B cell (primary cell): ENCODE data around the gene ADRA1B. TPM values are rescaled to one million over a fixed set of nuclear protein-coding genes. Genes with fewer than 3 reads are reported as not detected.

Experiments
- ATAC-seq: fragments of 200-7000 bp; cut with Tn5 transposase; one replicate; pipeline ENCODE4 v1.10.0; 2021; ENCODE audit warnings: low read depth, mild to moderate bottlenecking, moderate number of reproducible peaks, moderate library complexity
- CTCF ChIA-PET: fragments of 350-600 bp; sonication (Branson Sonifier 250); formaldehyde crosslinking; loops from one replicate; lab custom pipeline; 2021; ENCODE audit warnings: antibody characterized with exemption, inconsistent platforms; lab: Charles Lee
- POLR2A ChIA-PET: fragments of 350-600 bp; sonication (Branson Sonifier 250); formaldehyde crosslinking; loops from one replicate; lab custom pipeline; 2021; ENCODE audit warnings: antibody characterized with exemption; lab: Charles Lee
- DNase-seq: peaks from one replicate; pipeline ENCODE4 v3.0.0; 2013
- H2AFZ ChIP-seq: 2 replicates; pipeline ENCODE4 v1.6.1; 2012; ENCODE audit warnings: mild to moderate bottlenecking, low read depth, low read length; ENCODE audit not compliant: insufficient read depth, poor library complexity, severe bottlenecking
- H3K27ac ChIP-seq, 2 donors: 1 replicate in 1 of 2; 2 replicates in 1 of 2; pipeline ENCODE4 v1.5.1; 2012 to 2013; ENCODE audit warnings: low read length in 2 of 2, mild to moderate bottlenecking in 2 of 2, moderate library complexity in 1 of 2
- H3K27me3 ChIP-seq, 4 experiments: fragments of 200-600 bp in 1 of 4; sonication (generic) in 1 of 4; replicated peaks in 1 of 4; 1 replicate in 2 of 4; 2 replicates in 2 of 4; pipeline versions ENCODE4 v1.6.1 to v1.7.0; 2013 to 2016; ENCODE audit warnings: low read length in 3 of 4, mild to moderate bottlenecking in 2 of 4, mixed read lengths in 1 of 4, moderate library complexity in 1 of 4; ENCODE audit not compliant: insufficient read depth in 4 of 4, control insufficient read depth in 3 of 4; ENCODE audit errors: control extremely low read depth in 1 of 4
- H3K36me3 ChIP-seq, 2 experiments: replicated peaks in 1 of 2; 1 replicate in 1 of 2; 2 replicates in 1 of 2; pipeline versions ENCODE4 v1.6.1 to v1.7.1; 2013; ENCODE audit warnings: low read length in 1 of 2; ENCODE audit not compliant: insufficient read depth in 2 of 2, control insufficient read depth in 1 of 2; ENCODE audit errors: control extremely low read depth in 1 of 2, extremely low read depth in 1 of 2
- H3K4me1 ChIP-seq, 2 donors: fragments of 200-600 bp in 1 of 2; sonication (generic) in 1 of 2; 1 replicate in 1 of 2; 2 replicates in 1 of 2; pipeline versions ENCODE4 v1.5.1 to v1.6.1; 2013 to 2017; ENCODE audit warnings: low read length in 2 of 2; ENCODE audit not compliant: control insufficient read depth in 2 of 2, insufficient read depth in 2 of 2
- H3K4me2 ChIP-seq: replicated peaks from 2 replicates; pipeline ENCODE3; 2012; ENCODE audit warnings: mild to moderate bottlenecking, low read depth, low read length; ENCODE audit not compliant: poor library complexity, severe bottlenecking
- H3K4me3 ChIP-seq, 5 experiments: fragments of 200-600 bp in 1 of 5; sonication (generic) in 1 of 5; 1 replicate in 3 of 5; 2 replicates in 2 of 5; pipeline versions ENCODE4 v1.5.1 to v1.7.0; 2011 to 2016; ENCODE audit warnings: low read length in 4 of 5, mild to moderate bottlenecking in 4 of 5, low read depth in 2 of 5, control low read depth in 1 of 5, moderate library complexity in 1 of 5; ENCODE audit not compliant: insufficient read depth in 1 of 5; ENCODE audit errors: control extremely low read depth in 1 of 5, extremely low read depth in 1 of 5
- H3K79me2 ChIP-seq: fragments of 200-600 bp; sonication (generic); one replicate; pipeline ENCODE4 v1.6.0; 2016; ENCODE audit warnings: low read length; ENCODE audit not compliant: control insufficient read depth, insufficient read depth
- H3K9ac ChIP-seq: fragments of 200-600 bp; sonication (generic); 2 replicates; pipeline ENCODE4 v1.6.1; 2017; ENCODE audit warnings: mild to moderate bottlenecking, low read length, moderate library complexity
- H3K9me3 ChIP-seq, 3 donors: one replicate each; pipeline versions ENCODE4 v1.6.1 to v1.7.1; 2013; ENCODE audit warnings: low read length in 2 of 3; ENCODE audit not compliant: control insufficient read depth in 2 of 3, insufficient read depth in 1 of 3; ENCODE audit errors: control extremely low read depth in 1 of 3
- H4K20me1 ChIP-seq: 2 replicates; pipeline ENCODE4 v1.6.0; 2012; ENCODE audit warnings: mild to moderate bottlenecking, low read length; ENCODE audit not compliant: insufficient read depth, control insufficient read depth, poor library complexity, severe bottlenecking
- H3K27ac Mint-ChIP-seq: one replicate; pipeline ENCODE4 v1.8.0; 2021; ENCODE audit warnings: mixed read lengths
- H3K27me3 Mint-ChIP-seq: one replicate; pipeline ENCODE4 v1.8.0; 2021; ENCODE audit warnings: mixed read lengths
- H3K4me1 Mint-ChIP-seq: one replicate; pipeline ENCODE4 v1.8.0; 2021; ENCODE audit warnings: mixed read lengths
- H3K4me3 Mint-ChIP-seq: one replicate; pipeline ENCODE4 v1.8.0; 2021; ENCODE audit warnings: mixed read lengths
- H3K9me3 Mint-ChIP-seq: one replicate; pipeline ENCODE4 v1.8.0; 2022; ENCODE audit warnings: mixed read lengths; ENCODE audit not compliant: insufficient read depth
- EZH2 ChIP-seq: IDR thresholded peaks from 2 replicates; pipeline ENCODE4 v1.6.1; 2012; ENCODE audit warnings: borderline replicate concordance, low read depth, mild to moderate bottlenecking, moderate library complexity, low read length; ENCODE audit not compliant: insufficient read depth, poor library complexity, severe bottlenecking
- WGBS: methylation state at CpG from one replicate; pipeline ENCODE4 v1.1.5; 2013; ENCODE audit warnings: missing lambda C conversion rate; ENCODE audit not compliant: insufficient coverage; 5-methylcytosine and 5-hydroxymethylcytosine counted together
- intact Hi-C: fragments of 100-400 bp; cut with micrococcal nuclease; formaldehyde crosslinking; loops from one replicate; pipeline ENCODE4 v1.10.0; 2022
- polyA plus RNA-seq: library from polyadenylated mRNA; depleted of rRNA; stranded (reverse); fragments of >200 nt; gene quantifications from 2 replicates; pipeline ENCODE4 v1.2.3, GENCODE V29; 2012
- total RNA-seq, 2 donors: library from RNA; stranded (reverse); fragments of 120-200 nt in 1 of 2; gene quantifications; 1 replicate in 1 of 2; 2 replicates in 1 of 2; pipeline versions ENCODE4 v1.2.3 to v1.2.4, GENCODE V29; 2013 to 2022
- TF ChIP-seq, protein P1 (sequence below): fragments of 200-600 bp; IDR thresholded peaks from one replicate; pipeline ENCODE4 v1.8.0; 2022; ENCODE audit warnings: antibody characterized with exemption, mild to moderate bottlenecking

ADRA1B gene
- total and polyA plus RNA-seq, 2 donors (not counting 1 experiment from before 2014, with no cell fraction given), result 0.04 TPM; not detected in 1

- Histone ChIP-seq H3K4me3 (no peak overlapping the region), H3K27ac (no peak overlapping the region), H3K9ac (no peak overlapping the region), H4K20me1 (no peaks in the 10 kb centered on the region), H3K27me3 (peaks cover 0 to 4% (median 0%) of the 10 kb centered on the region in 4 experiments), H3K9me3 (no peaks in the 10 kb centered on the region), H3K4me1 (no peaks in the 10 kb centered on the region), H3K36me3 (no peaks in the 10 kb centered on the region), H3K79me2 (no peaks in the 10 kb centered on the region), H2AFZ (no peak overlapping the region), H3K4me2 (no peak overlapping the region)
- TF ChIP-seq EZH2, result no peak
- TF ChIP-seq, protein P1, sequence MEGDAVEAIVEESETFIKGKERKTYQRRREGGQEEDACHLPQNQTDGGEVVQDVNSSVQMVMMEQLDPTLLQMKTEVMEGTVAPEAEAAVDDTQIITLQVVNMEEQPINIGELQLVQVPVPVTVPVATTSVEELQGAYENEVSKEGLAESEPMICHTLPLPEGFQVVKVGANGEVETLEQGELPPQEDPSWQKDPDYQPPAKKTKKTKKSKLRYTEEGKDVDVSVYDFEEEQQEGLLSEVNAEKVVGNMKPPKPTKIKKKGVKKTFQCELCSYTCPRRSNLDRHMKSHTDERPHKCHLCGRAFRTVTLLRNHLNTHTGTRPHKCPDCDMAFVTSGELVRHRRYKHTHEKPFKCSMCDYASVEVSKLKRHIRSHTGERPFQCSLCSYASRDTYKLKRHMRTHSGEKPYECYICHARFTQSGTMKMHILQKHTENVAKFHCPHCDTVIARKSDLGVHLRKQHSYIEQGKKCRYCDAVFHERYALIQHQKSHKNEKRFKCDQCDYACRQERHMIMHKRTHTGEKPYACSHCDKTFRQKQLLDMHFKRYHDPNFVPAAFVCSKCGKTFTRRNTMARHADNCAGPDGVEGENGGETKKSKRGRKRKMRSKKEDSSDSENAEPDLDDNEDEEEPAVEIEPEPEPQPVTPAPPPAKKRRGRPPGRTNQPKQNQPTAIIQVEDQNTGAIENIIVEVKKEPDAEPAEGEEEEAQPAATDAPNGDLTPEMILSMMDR, result no peak
- intact Hi-C loops, result no loop called here
- H3K4me1 Mint-ChIP-seq, result no peaks in the 10 kb centered on the region
- POLR2A ChIA-PET, result no interaction called here
- H3K4me3 Mint-ChIP-seq, result no peak overlapping the region
- DNase-seq, result no peak
- H3K9me3 Mint-ChIP-seq, result no peaks in the 10 kb centered on the region
- no peak for ATAC-seq
- no peak overlapping the region for H3K27ac Mint-ChIP-seq
- WGBS, result 95% methylated on average over 10 of the region's 10 CpGs
- H3K27me3 Mint-ChIP-seq, result peaks cover 26% of the 10 kb centered on the region
- CTCF ChIA-PET, result no interaction called here
Observed at GRCh38 chr5:159937580-159937979, 21.3 kb downstream of the ADRA1B start.

GRCh38 chr5:159943326-159943725, 27.0 kb downstream of the ADRA1B start:
- Histone ChIP-seq H2AFZ (no peak overlapping the region), H3K4me1 (no peaks in the 10 kb centered on the region), H3K9ac (no peak overlapping the region), H3K36me3 (no peaks in the 10 kb centered on the region), H3K27ac (no peak overlapping the region), H3K27me3 (peaks cover 0 to 9% (median 0%) of the 10 kb centered on the region in 4 experiments), H3K9me3 (no peaks in the 10 kb centered on the region), H4K20me1 (no peaks in the 10 kb centered on the region), H3K4me3 (no peak overlapping the region), H3K79me2 (no peaks in the 10 kb centered on the region), H3K4me2 (no peak overlapping the region)
- Mint-ChIP-seq H3K27ac (no peak overlapping the region), H3K9me3 (no peaks in the 10 kb centered on the region), H3K4me1 (no peaks in the 10 kb centered on the region), H3K4me3 (no peak overlapping the region), H3K27me3 (peaks cover 44% of the 10 kb centered on the region)
- no peak for DNase-seq
- CTCF ChIA-PET, result interaction anchor here (0.7 kb wide), 2 partner anchors 22 to 43 kb away, joined by 3 read pairs; no protein-coding TSS in a partner anchor
- 69% methylated on average over 2 of the region's 5 CpGs for WGBS
- POLR2A ChIA-PET, result no interaction called here
- intact Hi-C loops, result no loop called here
- ATAC-seq, result no peak
- no peak for TF ChIP-seq EZH2
- TF ChIP-seq, protein P1, result no peak
